Activated gamma-delta T cell treated with Interleukin-2 at 50 U/mL for 16 hours (primary cell): ENCODE measurements around the gene PODN.

Experiments used
- DNase-seq: peaks from one replicate; pipeline ENCODE4 v3.0.0-alpha.2; 2020

Gene PODN

GRCh38 chr1:53061859-53062707 is at the start of gene PODN:
PODN (plus strand) TSS chr1:53062213; CDS start chr1:53069856, 7,643 bp downstream.
- DNase-seq = no peak

GRCh38 chr1:53014791-53015507 is 47.1 kb upstream of the PODN start:
- peak; percentile 76 for DNase-seq

- DNase-seq = no peak
These were observed 46.5 kb upstream of the PODN start for GRCh38 chr1:53015508-53015860.

- no peak for DNase-seq
These were observed 45.3 kb upstream of the PODN start for GRCh38 chr1:53016705-53017104.

GRCh38 chr1:53020588-53020987 is 41.4 kb upstream of the PODN start:
- no peak for DNase-seq

- no peak for DNase-seq
These were observed 39.8 kb upstream of the PODN start for GRCh38 chr1:53022179-53022578.

GRCh38 chr1:53023546-53023945 is 38.5 kb upstream of the PODN start:
- no peak for DNase-seq

- DNase-seq = no peak
These were observed 37.9 kb upstream of the PODN start for GRCh38 chr1:53024117-53024516.

GRCh38 chr1:53025034-53025768 is 36.8 kb upstream of the PODN start:
- DNase-seq = no peak

GRCh38 chr1:53025769-53026112 is 36.3 kb upstream of the PODN start:
- no peak for DNase-seq

- no peak for DNase-seq
These were observed 35.8 kb upstream of the PODN start for GRCh38 chr1:53026254-53026653.

- no peak for DNase-seq
These were observed 30.3 kb upstream of the PODN start for GRCh38 chr1:53031732-53032131.

- DNase-seq = no peak
These were observed 24.9 kb upstream of the PODN start for GRCh38 chr1:53037159-53037558.

- no peak for DNase-seq
These were observed 23.4 kb upstream of the PODN start for GRCh38 chr1:53038566-53038965.

- DNase-seq = no peak
These were observed 18.7 kb upstream of the PODN start for GRCh38 chr1:53043271-53043670.

- no peak for DNase-seq
These were observed 17.1 kb upstream of the PODN start for GRCh38 chr1:53044926-53045325.

GRCh38 chr1:53046930-53047329 is 15.1 kb upstream of the PODN start:
- no peak for DNase-seq

- no peak for DNase-seq
These were observed 14.0 kb upstream of the PODN start for GRCh38 chr1:53047737-53048736.

- DNase-seq = no peak
These were observed 12.9 kb upstream of the PODN start for GRCh38 chr1:53048960-53049573.

- DNase-seq = no peak
These were observed 12.4 kb upstream of the PODN start for GRCh38 chr1:53049574-53049967.

GRCh38 chr1:53050310-53050709 is 11.7 kb upstream of the PODN start:
- no peak for DNase-seq

- no peak for DNase-seq
These were observed 10.3 kb upstream of the PODN start for GRCh38 chr1:53051676-53052075.
